K562 (cell line): ENCODE measurements around the gene ADGRL3. TPM values are rescaled to one million over a fixed set of nuclear protein-coding genes. Genes with fewer than 3 reads are reported as not detected.

Experiments
- ATAC-seq: fragments of 200-7000 bp; cut with Tn5 transposase; 3 replicates; pipeline ENCODE4 v1.9.1; 2020; ENCODE audit warnings: moderate library complexity
- BruUV-seq: library from RNA; stranded (reverse); fragments of 400-500 nt; replicated peaks from 2 replicates; lab custom pipeline; 2021; lab: Mats Ljungman, UMichigan
- CTCF ChIA-PET: fragments of 300-600 bp; formaldehyde crosslinking; extraction: SDS; loops from one replicate; lab custom pipeline; 2021; ENCODE audit warnings: low intra/inter-chr PET ratio; lab: Yijun Ruan, JAX
- POLR2A ChIA-PET: fragments of 300-600, 350-650 bp; sonication (Branson Sonifier 250); formaldehyde crosslinking; extraction: SDS; loops from one replicate; lab custom pipeline; 2021; ENCODE audit warnings: antibody characterized with exemption, inconsistent platforms; lab: Yijun Ruan, JAX
- DNase-seq, 4 experiments: peaks; one replicate each; pipeline versions ENCODE4 v3.0.0 to v3.0.0-alpha.2; 2011 to 2018; ENCODE audit warnings: low spot score in 3 of 4, mixed read lengths in 3 of 4; ENCODE audit errors: extremely low read depth in 1 of 4
- FAIRE-seq: peaks from 2 replicates; lab custom pipeline; 2011; peaks lifted over from hg19 to GRCh38; lab: Jason Lieb, UNC
- H2AFZ ChIP-seq: 2 replicates; pipeline ENCODE4 v1.6.0; 2011; ENCODE audit warnings: low read depth, low read length, control low read depth, inconsistent platforms
- H3K27ac ChIP-seq: fragments of 200-600 bp; 3 replicates; pipeline ENCODE4 v1.8.0; 2011; ENCODE audit warnings: low read depth, mild to moderate bottlenecking, control low read depth, inconsistent platforms, low read length, moderate library complexity, mixed read lengths; ENCODE audit errors: extremely low read depth
- H3K27me3 ChIP-seq, 2 experiments: fragments of 300-600 bp in 1 of 2; 2 replicates in 1 of 2; 3 replicates in 1 of 2; pipeline versions ENCODE4 v1.6.0 to v1.8.0; 2011; ENCODE audit warnings: inconsistent platforms in 2 of 2, low read length in 2 of 2, mild to moderate bottlenecking in 1 of 2, mixed read lengths in 1 of 2, moderate library complexity in 1 of 2; ENCODE audit not compliant: control insufficient read depth in 2 of 2, insufficient read depth in 2 of 2
- H3K36me3 ChIP-seq: fragments of 300-600 bp; 3 replicates; pipeline ENCODE4 v1.8.0; 2011; ENCODE audit warnings: mild to moderate bottlenecking, low read length, inconsistent platforms; ENCODE audit not compliant: control insufficient read depth, insufficient read depth
- H3K4me1 ChIP-seq, 2 experiments: fragments of 200-600 bp in 1 of 2; replicated peaks in 1 of 2; 2 replicates in 1 of 2; 3 replicates in 1 of 2; pipeline versions ENCODE4 v1.5.1 to v1.8.0; 2011; ENCODE audit warnings: inconsistent platforms in 2 of 2, low read length in 2 of 2, mild to moderate bottlenecking in 1 of 2, mixed read lengths in 1 of 2, moderate library complexity in 1 of 2; ENCODE audit not compliant: control insufficient read depth in 2 of 2, insufficient read depth in 2 of 2
- H3K4me2 ChIP-seq: 2 replicates; pipeline ENCODE4 v1.6.1; 2011; ENCODE audit warnings: low read length, control low read depth, inconsistent platforms, mixed read lengths; ENCODE audit not compliant: insufficient read depth
- H3K4me3 ChIP-seq: fragments of 200-600 bp; sonication (generic), shearing (Covaris generic); 2 replicates; pipeline ENCODE4 v1.5.1; 2016; ENCODE audit warnings: control low read depth, inconsistent platforms
- H3K79me2 ChIP-seq: fragments of 200-600 bp; 3 replicates; pipeline ENCODE4 v1.8.0; 2011; ENCODE audit warnings: low read length, inconsistent platforms; ENCODE audit not compliant: control insufficient read depth, insufficient read depth
- H3K9ac ChIP-seq, 2 experiments: 2 replicates each; pipeline versions ENCODE4 v1.6.0 to v1.6.1; 2011; ENCODE audit warnings: low read depth in 2 of 2, low read length in 2 of 2, control low read depth in 1 of 2, inconsistent platforms in 1 of 2, mild to moderate bottlenecking in 1 of 2, mixed read lengths in 1 of 2; ENCODE audit not compliant: insufficient read depth in 1 of 2
- H3K9me1 ChIP-seq: one replicate; pipeline ENCODE4 v1.6.0; 2011; ENCODE audit warnings: inconsistent platforms, mild to moderate bottlenecking, low read length, moderate library complexity; ENCODE audit not compliant: control insufficient read depth, insufficient read depth
- H3K9me3 ChIP-seq: replicated peaks from 2 replicates; pipeline ENCODE4 v1.5.1; 2011; ENCODE audit warnings: low read depth, low read length, inconsistent platforms; ENCODE audit not compliant: control insufficient read depth, insufficient read depth
- H4K20me1 ChIP-seq: replicated peaks from 2 replicates; pipeline ENCODE4 v1.6.1; 2011; ENCODE audit warnings: low read length, inconsistent platforms, mixed read lengths; ENCODE audit not compliant: control insufficient read depth, insufficient read depth
- CBFB ChIP-seq: sonication (generic); formaldehyde crosslinking; IDR thresholded peaks from 2 replicates; pipeline ENCODE4 v1.4.0; 2020; ENCODE audit warnings: mild to moderate bottlenecking, missing genetic modification reagents
- LARP7 ChIP-seq: fragments of 450-650 bp; IDR thresholded peaks from 2 replicates; pipeline ENCODE4 v1.6.1; 2016
- LCOR ChIP-seq: sonication (generic); formaldehyde crosslinking; IDR thresholded peaks from 2 replicates; pipeline ENCODE4 v1.8.0; 2022; ENCODE audit warnings: mild to moderate bottlenecking, missing genetic modification reagents
- PHB ChIP-seq: fragments of 250-450 bp; sonication (Bioruptor Pico); IDR thresholded peaks from 2 replicates; pipeline ENCODE4 v1.5.0; 2021
- SLC30A9 ChIP-seq: fragments of 250-450 bp; sonication (Bioruptor Pico); IDR thresholded peaks from 2 replicates; pipeline ENCODE4 v1.8.0; 2022; ENCODE audit warnings: mild to moderate bottlenecking, moderate library complexity
- SNAPC5 ChIP-seq: fragments of 250-450 bp; sonication (Bioruptor Pico); IDR thresholded peaks from 2 replicates; pipeline ENCODE4 v1.8.0; 2021; ENCODE audit warnings: moderate library complexity, mild to moderate bottlenecking, inconsistent platforms
- TRIM25 ChIP-seq: fragments of 450-650 bp; IDR thresholded peaks from 2 replicates; pipeline ENCODE4 v1.7.0; 2016; ENCODE audit warnings: borderline replicate concordance
- ZBTB34 ChIP-seq: fragments of 250-450 bp; sonication (Bioruptor Pico); IDR thresholded peaks from 2 replicates; pipeline ENCODE4 v1.8.0; 2021; ENCODE audit warnings: mild to moderate bottlenecking, moderate library complexity
- ZFX ChIP-seq: sonication (generic); formaldehyde crosslinking; IDR thresholded peaks from 2 replicates; pipeline ENCODE4 v1.8.0; 2022; ENCODE audit warnings: mild to moderate bottlenecking, missing genetic modification reagents, moderate library complexity
- ZNF23 ChIP-seq: fragments of 250-450 bp; sonication (Bioruptor Pico); IDR thresholded peaks from 2 replicates; pipeline ENCODE4 v1.4.0; 2020; ENCODE audit warnings: mild to moderate bottlenecking
- WGBS: fragments of 100-300 bp; shearing (Covaris generic); methylation state at CpG from one replicate; pipeline ENCODE4 v1.1.6; 2016; ENCODE audit warnings: low coverage, mixed read lengths; ENCODE audit not compliant: insufficient coverage; ENCODE audit errors: missing lambda C conversion rate; 5-methylcytosine and 5-hydroxymethylcytosine counted together
- in situ Hi-C: fragments of 300-500 bp; cut with MboI; formaldehyde crosslinking; loops from 4 replicates; pipeline ENCODE4 v1.15.0; 2018; ENCODE audit warnings: inconsistent platforms, mixed read lengths
- intact Hi-C: fragments of 100-400 bp; cut with micrococcal nuclease; formaldehyde crosslinking; loops from 2 replicates; pipeline ENCODE4 v1.14.2; 2022
- polyA plus RNA-seq, 8 experiments: library from polyadenylated mRNA; depleted of rRNA in 4 of 8; stranded (reverse) in 5 of 8; unstranded in 3 of 8; fragments of >200 nt; fragmentation: Nextera tagmentation in 2 of 8; fragmentation: Illumina TruSeq in 1 of 8; extraction: Ambion mirVana in 2 of 8; extraction: Trizol in 1 of 8; gene quantifications; 2 replicates each; pipeline versions ENCODE4 v1.2.1 to v1.2.3, GENCODE V29; 2011 to 2014; ENCODE audit warnings: inconsistent platforms in 1 of 8, missing spikeins in 1 of 8
- total RNA-seq, 7 experiments: library from RNA; depleted of rRNA in 6 of 7; stranded (reverse); fragments of >200 nt in 6 of 7; fragmentation: Illumina TruSeq in 2 of 7; extraction: Trizol in 2 of 7; gene quantifications; 2 replicates each; pipeline versions ENCODE4 v1.2.1 to v1.2.3, GENCODE V29; 2011 to 2021; ENCODE audit warnings: low replicate concordance in 1 of 7

The ADGRL3 gene
- total and polyA plus RNA-seq, 9 of the 15 experiments (the other 6 are each of a cell fraction or from before 2014, with no cell fraction given) = 0.03 to 0.14 (median 0.04) TPM; not detected in 2

- H3K79me2 ChIP-seq = no peaks in the 10 kb centered on the region
- no peak overlapping the region for H3K9ac ChIP-seq
- TF ChIP-seq TRIM25 (no peak), SNAPC5 (CRISPR knock-in tag) (no peak), ZFX (CRISPR knock-in tag) (no peak), LARP7 (no peak), ZBTB34 (CRISPR knock-in tag) (no peak), CBFB (CRISPR knock-in tag) (no peak), SLC30A9 (CRISPR knock-in tag) (no peak), ZNF23 (CRISPR knock-in tag) (no peak), PHB (CRISPR knock-in tag) (no peak), LCOR (no peak)
- H3K9me3 ChIP-seq = 0 out of 2 replicates have a peak, but pooled peaks cover 2% of the 10 kb centered on the region
- H3K27ac ChIP-seq = no peak overlapping the region
- H2AFZ ChIP-seq = no peak overlapping the region
- no peak overlapping the region for H3K4me2 ChIP-seq
- DNase-seq (no peak), FAIRE-seq (no peak), ATAC-seq (no peak)
- no peaks in the 10 kb centered on the region for H3K9me1 ChIP-seq
- WGBS = 0% methylated on average over 2 of the region's 2 CpGs
- ChIA-PET POLR2A (no interaction called here), CTCF (no interaction called here)
- H3K27me3 ChIP-seq = no peaks in the 10 kb centered on the region
- in situ Hi-C loops = no loop called here
- H3K4me3 ChIP-seq = no peak overlapping the region
- no TSS peak for BruUV-seq
- H3K36me3 ChIP-seq = no peaks in the 10 kb centered on the region
- intact Hi-C loops = no loop called here
- no peaks in the 10 kb centered on the region for H3K4me1 ChIP-seq
- no peaks in the 10 kb centered on the region for H4K20me1 ChIP-seq
Observed at GRCh38 chr4:61380865-61381264, 180.7 kb downstream of the ADGRL3 start.
